Bone marrow (tissue), 2 donors: ENCODE data around the gene PTH.

Source experiments
- DNase-seq, 2 donors: peaks; one replicate each; lab custom pipeline; 2025; lab: John Stamatoyannopoulos, UW

PTH gene

GRCh38 chr11:13495929-13496328 is at the start of gene PTH:
Gene PTH (minus strand): TSS chr11:13495997. CDS start chr11:13492855, 3,142 bp downstream.
- DNase-seq, result no peak

GRCh38 chr11:13538044-13538443 is 42.2 kb upstream of the PTH start:
- DNase-seq, result no peak

- no peak for DNase-seq
Measured at GRCh38 chr11:13535819-13536218, 40.0 kb upstream of the PTH start.

GRCh38 chr11:13534358-13534757 is 38.6 kb upstream of the PTH start:
- DNase-seq, result no peak

- no peak for DNase-seq
Measured at GRCh38 chr11:13525257-13525656, 29.5 kb upstream of the PTH start.

GRCh38 chr11:13503393-13503792 is 7.6 kb upstream of the PTH start:
- DNase-seq, result no peak

GRCh38 chr11:13502492-13502891 is 6.7 kb upstream of the PTH start:
- DNase-seq, result no peak

GRCh38 chr11:13494051-13494450 is 1.7 kb downstream of the PTH start:
- no peak for DNase-seq

- peak in 1 of 2 donors; percentile 21 for DNase-seq
Measured at GRCh38 chr11:13487661-13488030, 8.2 kb downstream of the PTH start.

- DNase-seq, result peak in 1 of 2 donors; percentile 13
Measured at GRCh38 chr11:13486926-13487660, 8.7 kb downstream of the PTH start.

- no peak for DNase-seq
Measured at GRCh38 chr11:13480198-13480597, 15.6 kb downstream of the PTH start.

GRCh38 chr11:13479688-13480087 is 16.1 kb downstream of the PTH start:
- DNase-seq, result no peak

- no peak for DNase-seq
Measured at GRCh38 chr11:13475091-13475490, 20.7 kb downstream of the PTH start.

- no peak for DNase-seq
Measured at GRCh38 chr11:13473013-13473722, 22.6 kb downstream of the PTH start.

- no peak for DNase-seq
Measured at GRCh38 chr11:13468750-13469149, 27.0 kb downstream of the PTH start.

GRCh38 chr11:13465909-13466371 is 29.9 kb downstream of the PTH start:
- peak in 1 of 2 donors; percentile 17 for DNase-seq

- no peak for DNase-seq
Measured at GRCh38 chr11:13463779-13464290, 32.0 kb downstream of the PTH start.

GRCh38 chr11:13462901-13463778 is 32.7 kb downstream of the PTH start, which contains the start of gene BTBD10:
Gene BTBD10 (minus strand): TSS chr11:13463222. CDS start chr11:13445124, 18,098 bp downstream.
- peak; percentile 68 to 91 for DNase-seq

- peak; percentile 44 to 68 for DNase-seq
Measured at GRCh38 chr11:13462311-13462900, 33.4 kb downstream of the PTH start.

GRCh38 chr11:13461291-13461690 is 34.5 kb downstream of the PTH start:
- no peak for DNase-seq

- no peak for DNase-seq
Measured at GRCh38 chr11:13450832-13451397, 44.9 kb downstream of the PTH start.
